NCI-H1048 (cell line): ENCODE results near the gene THPO.
"Not testable (repeated sequence)": the region's sequence is repeated elsewhere in the genome, so short reads cannot be mapped to it uniquely, and the experiment has no call there.

Source experiments
- DNase-seq: peaks from one replicate; lab custom pipeline; 2025; lab: John Stamatoyannopoulos, UW

THPO gene

GRCh38 chr3:184349563-184350470 is 28.2 kb downstream of the THPO start:
- no peak for DNase-seq

DNA sequence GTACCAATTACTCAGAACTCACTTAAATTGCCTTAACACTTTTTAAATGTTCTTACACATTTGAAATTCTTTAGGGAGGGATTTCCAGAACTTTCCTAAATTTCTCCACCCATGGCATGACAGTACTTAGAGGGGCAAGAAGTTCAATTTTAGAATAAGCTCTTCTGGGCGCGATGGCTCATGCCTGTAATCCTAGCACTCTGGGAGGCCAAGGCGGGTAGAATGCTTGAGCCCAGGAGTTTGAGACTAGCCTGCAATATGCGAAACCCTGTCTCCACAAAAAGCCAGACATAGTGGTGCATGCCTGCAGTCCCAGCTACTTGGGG is 30.0 kb downstream of the THPO start:
- DNase-seq = no peak

GRCh38 chr3:184347321-184348056 is 30.5 kb downstream of the THPO start:
- DNase-seq = no peak

DNA sequence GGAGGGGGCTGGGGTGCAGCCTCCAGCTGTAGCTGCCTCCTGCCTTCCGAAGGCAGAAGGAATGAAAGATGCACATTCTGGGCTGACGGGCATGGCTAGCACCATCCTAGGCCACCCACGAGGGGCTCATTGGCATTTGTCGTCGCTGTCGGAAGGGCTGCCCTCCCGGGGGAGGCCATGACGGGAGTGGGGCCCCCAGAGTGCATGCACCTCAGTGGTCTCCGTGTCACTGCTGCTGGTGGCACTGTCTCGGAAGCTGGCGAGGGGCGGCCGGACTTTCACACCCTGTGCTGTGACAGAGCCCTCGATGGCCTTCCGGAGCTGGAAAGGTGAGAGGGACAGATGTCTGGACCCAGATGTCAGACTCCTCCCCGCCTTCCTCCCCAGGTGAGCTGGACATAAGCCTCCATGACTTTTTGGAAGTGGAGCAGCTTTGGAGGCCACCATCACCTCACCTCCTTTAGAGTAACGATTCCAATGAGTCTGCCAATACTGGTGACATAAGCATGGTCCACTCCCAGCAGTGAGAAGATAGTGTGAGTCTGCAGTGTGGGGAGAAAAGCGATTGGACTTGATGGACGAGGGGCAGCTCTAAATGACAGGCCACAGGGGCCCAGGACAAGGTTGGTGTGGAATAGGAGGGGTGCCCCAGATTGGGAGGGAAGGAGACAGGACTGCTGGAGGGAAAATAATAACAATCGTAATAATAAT is 31.4 kb downstream of the THPO start:
- DNase-seq = no peak

DNA sequence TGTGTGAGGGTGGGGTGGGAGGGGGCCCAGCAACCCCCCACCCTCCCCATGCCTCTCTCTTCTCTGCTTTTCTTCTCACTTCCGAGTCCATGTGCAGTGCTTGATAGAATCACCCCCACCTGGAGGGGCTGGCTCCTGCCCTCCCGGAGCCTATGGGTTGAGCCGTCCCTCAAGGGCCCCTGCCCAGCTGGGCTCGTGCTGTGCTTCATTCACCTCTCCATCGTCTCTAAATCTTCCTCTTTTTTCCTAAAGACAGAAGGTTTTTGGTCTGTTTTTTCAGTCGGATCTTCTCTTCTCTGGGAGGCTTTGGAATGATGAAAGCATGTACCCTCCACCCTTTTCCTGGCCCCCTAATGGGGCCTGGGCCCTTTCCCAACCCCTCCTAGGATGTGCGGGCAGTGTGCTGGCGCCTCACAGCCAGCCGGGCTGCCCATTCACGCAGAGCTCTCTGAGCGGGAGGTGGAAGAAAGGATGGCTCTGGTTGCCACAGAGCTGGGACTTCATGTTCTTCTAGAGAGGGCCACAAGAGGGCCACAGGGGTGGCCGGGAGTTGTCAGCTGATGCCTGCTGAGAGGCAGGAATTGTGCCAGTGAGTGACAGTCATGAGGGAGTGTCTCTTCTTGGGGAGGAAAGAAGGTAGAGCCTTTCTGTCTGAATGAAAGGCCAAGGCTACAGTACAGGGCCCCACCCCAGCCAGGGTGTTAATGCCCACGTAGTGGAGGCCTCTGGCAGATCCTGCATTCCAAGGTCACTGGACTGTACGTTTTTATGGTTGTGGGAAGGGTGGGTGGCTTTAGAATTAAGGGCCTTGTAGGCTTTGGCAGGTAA is 32.5 kb downstream of the THPO start:
- DNase-seq = no peak

DNA sequence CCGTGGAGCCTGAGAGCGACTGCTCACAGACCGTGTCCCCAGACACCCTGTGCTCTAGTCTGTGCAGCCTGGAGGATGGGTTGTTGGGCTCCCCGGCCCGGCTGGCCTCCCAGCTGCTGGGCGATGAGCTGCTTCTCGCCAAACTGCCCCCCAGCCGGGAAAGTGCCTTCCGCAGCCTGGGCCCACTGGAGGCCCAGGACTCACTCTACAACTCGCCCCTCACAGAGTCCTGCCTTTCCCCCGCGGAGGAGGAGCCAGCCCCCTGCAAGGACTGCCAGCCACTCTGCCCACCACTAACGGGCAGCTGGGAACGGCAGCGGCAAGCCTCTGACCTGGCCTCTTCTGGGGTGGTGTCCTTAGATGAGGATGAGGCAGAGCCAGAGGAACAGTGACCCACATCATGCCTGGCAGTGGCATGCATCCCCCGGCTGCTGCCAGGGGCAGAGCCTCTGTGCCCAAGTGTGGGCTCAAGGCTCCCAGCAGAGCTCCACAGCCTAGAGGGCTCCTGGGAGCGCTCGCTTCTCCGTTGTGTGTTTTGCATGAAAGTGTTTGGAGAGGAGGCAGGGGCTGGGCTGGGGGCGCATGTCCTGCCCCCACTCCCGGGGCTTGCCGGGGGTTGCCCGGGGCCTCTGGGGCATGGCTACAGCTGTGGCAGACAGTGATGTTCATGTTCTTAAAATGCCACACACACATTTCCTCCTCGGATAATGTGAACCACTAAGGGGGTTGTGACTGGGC is 33.3 kb downstream of the THPO start:
- no peak for DNase-seq

- DNase-seq = no peak
Observed at GRCh38 chr3:184343200-184343876, 34.7 kb downstream of the THPO start.

DNA sequence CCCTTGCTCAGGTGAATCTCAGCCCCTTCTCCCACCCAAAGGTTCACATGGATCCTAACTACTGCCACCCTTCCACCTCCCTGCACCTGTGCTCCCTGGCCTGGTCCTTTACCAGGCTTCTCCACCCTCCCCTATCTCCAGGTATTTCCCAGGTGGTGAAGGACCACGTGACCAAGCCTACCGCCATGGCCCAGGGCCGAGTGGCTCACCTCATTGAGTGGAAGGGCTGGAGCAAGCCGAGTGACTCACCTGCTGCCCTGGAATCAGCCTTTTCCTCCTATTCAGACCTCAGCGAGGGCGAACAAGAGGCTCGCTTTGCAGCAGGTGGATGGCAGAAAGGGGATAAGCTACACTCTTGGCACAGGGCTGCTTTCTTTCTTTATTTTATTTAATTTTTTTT is 36.1 kb downstream of the THPO start:
- no peak for DNase-seq

GRCh38 chr3:184339451-184340135 is 38.4 kb downstream of the THPO start:
- DNase-seq = not testable (repeated sequence)

DNA sequence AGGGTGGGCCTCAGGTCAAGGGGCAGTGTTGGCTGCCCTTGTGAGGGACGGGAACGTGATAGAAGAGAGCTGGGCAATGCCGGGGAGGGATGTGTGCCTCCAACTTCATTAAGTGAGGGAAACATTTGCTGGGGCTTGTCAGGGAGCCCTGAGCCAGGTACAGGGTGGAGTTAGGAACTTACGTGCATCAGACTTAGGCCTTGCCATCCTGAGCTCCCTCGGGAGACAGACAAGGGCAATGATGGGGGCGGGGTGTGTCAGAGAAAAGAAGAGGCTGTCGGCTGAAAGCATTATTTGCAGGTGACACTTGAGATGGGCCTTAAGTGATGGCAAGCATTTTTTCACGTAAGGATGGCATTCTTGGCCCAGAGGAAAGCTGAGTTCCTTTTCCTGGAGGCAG is 39.0 kb downstream of the THPO start:
- no peak for DNase-seq

DNA sequence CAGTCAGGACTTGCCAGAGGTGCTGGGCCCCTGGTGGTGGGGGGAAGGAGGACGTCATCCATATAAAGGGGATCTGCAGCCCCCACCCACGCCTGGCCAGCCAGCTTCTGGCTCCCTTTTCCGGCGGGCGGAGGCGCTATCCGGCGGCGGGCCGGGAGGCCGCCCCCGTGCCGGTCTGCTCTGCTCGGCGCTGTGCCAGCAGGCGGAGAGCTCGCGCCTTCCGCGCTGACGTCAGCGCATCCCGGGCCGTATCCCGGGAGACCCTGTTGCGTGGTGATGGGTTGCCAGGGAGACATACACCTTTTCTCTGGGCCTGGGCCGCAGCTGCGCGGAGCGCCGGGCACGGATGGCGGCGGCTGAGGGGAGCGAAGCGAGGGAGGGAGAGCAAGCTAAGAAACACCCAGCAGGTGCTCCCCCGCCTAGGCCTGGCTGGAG is 39.5 kb downstream of the THPO start:
- DNase-seq = no peak

GRCh38 chr3:184337981-184338380 is 40.0 kb downstream of the THPO start:
- DNase-seq = no peak

DNA sequence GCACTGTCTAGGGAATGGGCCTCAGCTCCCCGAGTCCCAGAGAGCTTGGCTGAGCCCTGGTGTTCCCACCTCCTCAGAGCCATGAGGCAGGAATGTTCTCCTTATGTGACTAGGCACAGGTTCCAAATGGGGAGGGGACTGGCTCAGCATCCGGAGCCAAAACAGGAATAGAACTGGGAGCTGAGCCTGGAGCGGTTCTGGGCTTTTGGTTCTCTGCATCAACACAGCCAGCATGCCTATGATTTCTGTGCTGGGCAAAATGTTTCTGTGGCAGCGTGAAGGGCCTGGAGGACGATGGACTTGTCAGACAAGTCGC is 40.6 kb downstream of the THPO start, which contains the start of gene FAM131A:
Gene FAM131A (plus strand): TSS at position 202 of the 316 bp plus-strand sequence. CDS start 31 bp downstream, at position 233.
- DNase-seq = no peak

- no peak for DNase-seq
Observed at GRCh38 chr3:184336547-184337398, 41.2 kb downstream of the THPO start.

GRCh38 chr3:184335661-184336546 is 42.1 kb downstream of the THPO start:
- no peak for DNase-seq

- no peak for DNase-seq
Observed at GRCh38 chr3:184335291-184335660, 42.7 kb downstream of the THPO start.

DNA sequence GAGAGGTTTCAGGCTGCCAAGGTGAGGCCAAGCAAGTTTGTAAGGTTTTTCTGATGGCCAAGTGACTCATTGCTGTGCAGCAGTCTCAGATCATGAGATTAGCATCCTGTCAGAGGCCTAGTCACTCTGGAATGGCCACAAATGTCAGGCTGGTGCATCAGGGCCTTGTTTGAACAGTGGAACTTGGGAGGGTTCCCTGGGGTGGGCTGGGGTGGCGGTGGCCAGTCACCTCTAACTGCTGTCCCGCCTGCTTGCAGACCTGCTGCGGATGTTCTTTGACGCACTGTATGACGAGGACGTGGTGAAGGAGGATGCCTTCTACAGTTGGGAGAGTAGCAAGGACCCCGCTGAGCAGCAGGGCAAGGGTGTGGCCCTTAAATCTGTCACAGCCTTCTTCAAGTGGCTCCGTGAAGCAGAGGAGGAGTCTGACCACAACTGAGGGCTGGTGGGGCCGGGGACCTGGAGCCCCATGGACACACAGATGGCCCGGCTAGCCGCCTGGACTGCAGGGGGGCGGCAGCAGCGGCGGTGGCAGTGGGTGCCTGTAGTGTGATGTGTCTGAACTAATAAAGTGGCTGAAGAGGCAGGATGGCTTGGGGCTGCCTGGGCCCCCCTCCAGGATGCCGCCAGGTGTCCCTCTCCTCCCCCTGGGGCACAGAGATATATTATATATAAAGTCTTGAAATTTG is 43.4 kb downstream of the THPO start:
- DNase-seq = no peak
